WTC11 (cell line): ENCODE data around the gene PDXP.

ENCODE experiments used
- CBFB ChIP-seq: sonication (generic); formaldehyde crosslinking; IDR thresholded peaks from 2 replicates; pipeline ENCODE4 v1.8.1; 2022; ENCODE audit warnings: mild to moderate bottlenecking, low read depth, missing genetic modification reagents
- JUN ChIP-seq: sonication (generic); formaldehyde crosslinking; IDR thresholded peaks from 2 replicates; pipeline ENCODE4 v1.8.0; 2023; ENCODE audit warnings: mild to moderate bottlenecking, missing genetic modification reagents
- RELA ChIP-seq: sonication (generic); formaldehyde crosslinking; IDR thresholded peaks from 2 replicates; pipeline ENCODE4 v1.8.1; 2022; ENCODE audit warnings: missing genetic modification reagents, mild to moderate bottlenecking, borderline replicate concordance
- SP1 ChIP-seq: sonication (generic); formaldehyde crosslinking; conservative IDR thresholded peaks from 2 replicates; pipeline ENCODE4 v1.8.1; 2022; ENCODE audit warnings: missing genetic modification reagents
- TEAD1 ChIP-seq: sonication (generic); formaldehyde crosslinking; IDR thresholded peaks from 2 replicates; pipeline ENCODE4 v1.8.0; 2022; ENCODE audit warnings: mild to moderate bottlenecking, missing genetic modification reagents
- ZNF121 ChIP-seq: sonication (generic); formaldehyde crosslinking; IDR thresholded peaks from 2 replicates; pipeline ENCODE4 v1.8.0; 2023; ENCODE audit warnings: missing genetic modification reagents
- ZNF138 ChIP-seq: sonication (generic); formaldehyde crosslinking; conservative IDR thresholded peaks from 2 replicates; pipeline ENCODE4 v1.8.1; 2022; ENCODE audit warnings: mild to moderate bottlenecking, moderate library complexity, missing genetic modification reagents
- ZNF232 ChIP-seq: sonication (generic); formaldehyde crosslinking; IDR thresholded peaks from 2 replicates; pipeline ENCODE4 v1.8.0; 2022; ENCODE audit warnings: mild to moderate bottlenecking, missing genetic modification reagents
- ZNF423 ChIP-seq: fragments of 250-450 bp; sonication (Bioruptor Pico); IDR thresholded peaks from 2 replicates; pipeline ENCODE4 v2.1.2; 2022; ENCODE audit warnings: mild to moderate bottlenecking, moderate library complexity
- TF ChIP-seq, protein P1 (sequence below): sonication (generic); formaldehyde crosslinking; IDR thresholded peaks from 2 replicates; pipeline ENCODE4 v1.8.1; 2022; ENCODE audit warnings: low read depth, missing genetic modification reagents, borderline replicate concordance
- TF ChIP-seq, protein P2 (sequence below): sonication (generic); formaldehyde crosslinking; IDR thresholded peaks from 2 replicates; pipeline ENCODE4 v1.8.1; 2023; ENCODE audit warnings: mild to moderate bottlenecking, missing genetic modification reagents, borderline replicate concordance
- TF ChIP-seq, protein P3 (sequence below): fragments of 200-600 bp; IDR thresholded peaks from 2 replicates; pipeline ENCODE4 v1.8.0; 2022; ENCODE audit warnings: antibody characterized with exemption
- TF ChIP-seq, protein P4 (sequence below): sonication (generic); formaldehyde crosslinking; IDR thresholded peaks from 2 replicates; pipeline ENCODE4 v1.8.0; 2022; ENCODE audit warnings: mild to moderate bottlenecking, missing genetic modification reagents
- TF ChIP-seq, protein P5 (sequence below): sonication (generic); formaldehyde crosslinking; IDR thresholded peaks from 2 replicates; pipeline ENCODE4 v1.8.1; 2023; ENCODE audit warnings: mild to moderate bottlenecking, missing genetic modification reagents, moderate library complexity

DNA sequence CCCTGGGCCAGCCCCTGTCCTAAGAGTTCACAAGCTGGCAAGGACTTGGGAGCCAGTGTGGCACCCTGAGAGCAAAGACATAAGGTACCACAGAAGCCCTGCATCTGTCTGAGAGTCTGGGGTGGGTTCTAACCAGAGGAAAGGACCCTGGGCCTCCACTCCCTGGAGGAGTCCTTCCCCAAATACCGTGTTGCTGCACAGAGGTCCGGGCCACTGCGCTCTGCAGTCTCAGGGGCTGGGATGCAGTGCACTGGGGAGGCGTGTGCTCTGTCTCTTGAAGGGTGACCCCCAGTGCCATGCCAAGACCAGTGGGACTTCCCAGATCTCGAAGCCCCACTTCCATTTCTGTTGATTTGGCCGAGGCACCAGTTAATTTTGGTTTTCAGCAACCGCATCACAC, 23.4 kb upstream of the PDXP start:
- TF ChIP-seq ZNF121 = no peak
- no peak for TF ChIP-seq JUN (CRISPR knock-in tag)
- TF ChIP-seq, protein P1, sequence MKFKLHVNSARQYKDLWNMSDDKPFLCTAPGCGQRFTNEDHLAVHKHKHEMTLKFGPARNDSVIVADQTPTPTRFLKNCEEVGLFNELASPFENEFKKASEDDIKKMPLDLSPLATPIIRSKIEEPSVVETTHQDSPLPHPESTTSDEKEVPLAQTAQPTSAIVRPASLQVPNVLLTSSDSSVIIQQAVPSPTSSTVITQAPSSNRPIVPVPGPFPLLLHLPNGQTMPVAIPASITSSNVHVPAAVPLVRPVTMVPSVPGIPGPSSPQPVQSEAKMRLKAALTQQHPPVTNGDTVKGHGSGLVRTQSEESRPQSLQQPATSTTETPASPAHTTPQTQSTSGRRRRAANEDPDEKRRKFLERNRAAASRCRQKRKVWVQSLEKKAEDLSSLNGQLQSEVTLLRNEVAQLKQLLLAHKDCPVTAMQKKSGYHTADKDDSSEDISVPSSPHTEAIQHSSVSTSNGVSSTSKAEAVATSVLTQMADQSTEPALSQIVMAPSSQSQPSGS (CRISPR knock-in tag) = no peak
- TF ChIP-seq, protein P2, sequence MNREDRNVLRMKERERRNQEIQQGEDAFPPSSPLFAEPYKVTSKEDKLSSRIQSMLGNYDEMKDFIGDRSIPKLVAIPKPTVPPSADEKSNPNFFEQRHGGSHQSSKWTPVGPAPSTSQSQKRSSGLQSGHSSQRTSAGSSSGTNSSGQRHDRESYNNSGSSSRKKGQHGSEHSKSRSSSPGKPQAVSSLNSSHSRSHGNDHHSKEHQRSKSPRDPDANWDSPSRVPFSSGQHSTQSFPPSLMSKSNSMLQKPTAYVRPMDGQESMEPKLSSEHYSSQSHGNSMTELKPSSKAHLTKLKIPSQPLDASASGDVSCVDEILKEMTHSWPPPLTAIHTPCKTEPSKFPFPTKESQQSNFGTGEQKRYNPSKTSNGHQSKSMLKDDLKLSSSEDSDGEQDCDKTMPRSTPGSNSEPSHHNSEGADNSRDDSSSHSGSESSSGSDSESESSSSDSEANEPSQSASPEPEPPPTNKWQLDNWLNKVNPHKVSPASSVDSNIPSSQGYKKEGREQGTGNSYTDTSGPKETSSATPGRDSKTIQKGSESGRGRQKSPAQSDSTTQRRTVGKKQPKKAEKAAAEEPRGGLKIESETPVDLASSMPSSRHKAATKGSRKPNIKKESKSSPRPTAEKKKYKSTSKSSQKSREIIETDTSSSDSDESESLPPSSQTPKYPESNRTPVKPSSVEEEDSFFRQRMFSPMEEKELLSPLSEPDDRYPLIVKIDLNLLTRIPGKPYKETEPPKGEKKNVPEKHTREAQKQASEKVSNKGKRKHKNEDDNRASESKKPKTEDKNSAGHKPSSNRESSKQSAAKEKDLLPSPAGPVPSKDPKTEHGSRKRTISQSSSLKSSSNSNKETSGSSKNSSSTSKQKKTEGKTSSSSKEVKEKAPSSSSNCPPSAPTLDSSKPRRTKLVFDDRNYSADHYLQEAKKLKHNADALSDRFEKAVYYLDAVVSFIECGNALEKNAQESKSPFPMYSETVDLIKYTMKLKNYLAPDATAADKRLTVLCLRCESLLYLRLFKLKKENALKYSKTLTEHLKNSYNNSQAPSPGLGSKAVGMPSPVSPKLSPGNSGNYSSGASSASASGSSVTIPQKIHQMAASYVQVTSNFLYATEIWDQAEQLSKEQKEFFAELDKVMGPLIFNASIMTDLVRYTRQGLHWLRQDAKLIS = no peak
- no peak for TF ChIP-seq CBFB (CRISPR knock-in tag)
- TF ChIP-seq ZNF232 = no peak
- TF ChIP-seq, protein P3, sequence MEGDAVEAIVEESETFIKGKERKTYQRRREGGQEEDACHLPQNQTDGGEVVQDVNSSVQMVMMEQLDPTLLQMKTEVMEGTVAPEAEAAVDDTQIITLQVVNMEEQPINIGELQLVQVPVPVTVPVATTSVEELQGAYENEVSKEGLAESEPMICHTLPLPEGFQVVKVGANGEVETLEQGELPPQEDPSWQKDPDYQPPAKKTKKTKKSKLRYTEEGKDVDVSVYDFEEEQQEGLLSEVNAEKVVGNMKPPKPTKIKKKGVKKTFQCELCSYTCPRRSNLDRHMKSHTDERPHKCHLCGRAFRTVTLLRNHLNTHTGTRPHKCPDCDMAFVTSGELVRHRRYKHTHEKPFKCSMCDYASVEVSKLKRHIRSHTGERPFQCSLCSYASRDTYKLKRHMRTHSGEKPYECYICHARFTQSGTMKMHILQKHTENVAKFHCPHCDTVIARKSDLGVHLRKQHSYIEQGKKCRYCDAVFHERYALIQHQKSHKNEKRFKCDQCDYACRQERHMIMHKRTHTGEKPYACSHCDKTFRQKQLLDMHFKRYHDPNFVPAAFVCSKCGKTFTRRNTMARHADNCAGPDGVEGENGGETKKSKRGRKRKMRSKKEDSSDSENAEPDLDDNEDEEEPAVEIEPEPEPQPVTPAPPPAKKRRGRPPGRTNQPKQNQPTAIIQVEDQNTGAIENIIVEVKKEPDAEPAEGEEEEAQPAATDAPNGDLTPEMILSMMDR = no peak
- TF ChIP-seq, protein P4, sequence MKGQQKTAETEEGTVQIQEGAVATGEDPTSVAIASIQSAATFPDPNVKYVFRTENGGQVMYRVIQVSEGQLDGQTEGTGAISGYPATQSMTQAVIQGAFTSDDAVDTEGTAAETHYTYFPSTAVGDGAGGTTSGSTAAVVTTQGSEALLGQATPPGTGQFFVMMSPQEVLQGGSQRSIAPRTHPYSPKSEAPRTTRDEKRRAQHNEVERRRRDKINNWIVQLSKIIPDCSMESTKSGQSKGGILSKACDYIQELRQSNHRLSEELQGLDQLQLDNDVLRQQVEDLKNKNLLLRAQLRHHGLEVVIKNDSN (CRISPR knock-in tag) = no peak
- no peak for TF ChIP-seq SP1 (CRISPR knock-in tag)
- TF ChIP-seq, protein P5, sequence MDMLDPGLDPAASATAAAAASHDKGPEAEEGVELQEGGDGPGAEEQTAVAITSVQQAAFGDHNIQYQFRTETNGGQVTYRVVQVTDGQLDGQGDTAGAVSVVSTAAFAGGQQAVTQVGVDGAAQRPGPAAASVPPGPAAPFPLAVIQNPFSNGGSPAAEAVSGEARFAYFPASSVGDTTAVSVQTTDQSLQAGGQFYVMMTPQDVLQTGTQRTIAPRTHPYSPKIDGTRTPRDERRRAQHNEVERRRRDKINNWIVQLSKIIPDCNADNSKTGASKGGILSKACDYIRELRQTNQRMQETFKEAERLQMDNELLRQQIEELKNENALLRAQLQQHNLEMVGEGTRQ = no peak
- no peak for TF ChIP-seq ZNF423 (CRISPR knock-in tag)
- no peak for TF ChIP-seq RELA (CRISPR knock-in tag)
- no peak for TF ChIP-seq TEAD1 (CRISPR knock-in tag)
- no peak for TF ChIP-seq ZNF138 (CRISPR knock-in tag)
